Esophagus muscularis mucosa (tissue), 4 donors: Measurements from ENCODE around the gene MAPK1IP1L. TPM values are rescaled to one million over a fixed set of nuclear protein-coding genes. Genes with fewer than 3 reads are reported as not detected.
A peak's percentile ranks its signal among the peaks of the same experiment; 100 is the strongest.

Experiments used
- DNase-seq: peaks from one replicate; pipeline ENCODE4 v3.0.0-alpha.2; 2017; ENCODE audit errors: extremely low spot score
- H3K27ac ChIP-seq, 4 donors: fragments of 200-600 bp; sonication (generic); replicated peaks in 1 of 4; 1 replicate in 3 of 4; 2 replicates in 1 of 4; pipeline ENCODE4 v1.5.1; 2016 to 2019; ENCODE audit warnings: mild to moderate bottlenecking in 1 of 4
- H3K27me3 ChIP-seq, 4 donors: fragments of 200-600 bp; sonication (generic); one replicate each; pipeline versions ENCODE4 v1.5.1 to v1.6.0; 2016 to 2019
- H3K36me3 ChIP-seq, 4 donors: fragments of 200-600 bp; sonication (generic); one replicate each; pipeline ENCODE4 v1.5.1; 2016 to 2019
- H3K4me1 ChIP-seq, 4 donors: fragments of 200-600 bp; sonication (generic); one replicate each; pipeline ENCODE4 v1.5.1; 2016 to 2019
- H3K4me3 ChIP-seq, 4 donors: fragments of 200-600 bp; sonication (generic); 1 replicate in 2 of 4; 2 replicates in 2 of 4; pipeline ENCODE4 v1.5.1; 2016 to 2019; ENCODE audit warnings: mild to moderate bottlenecking in 4 of 4, moderate library complexity in 1 of 4
- H3K9me3 ChIP-seq, 4 donors: fragments of 200-600 bp; sonication (generic); 1 replicate in 3 of 4; 2 replicates in 1 of 4; pipeline ENCODE4 v1.5.1; 2016 to 2019
- CTCF ChIP-seq, 3 experiments: fragments of 200-600 bp in 2 of 3; fragments of 450-650 bp in 1 of 3; sonication (generic) in 2 of 3; IDR thresholded peaks; one replicate each; pipeline ENCODE4 v1.5.1; 2017 to 2019; ENCODE audit warnings: antibody characterized with exemption in 3 of 3, mild to moderate bottlenecking in 2 of 3, moderate library complexity in 1 of 3
- EP300 ChIP-seq: sonication (generic); formaldehyde crosslinking; IDR thresholded peaks from one replicate; pipeline ENCODE4 v1.6.1; 2017; ENCODE audit warnings: antibody characterized with exemption
- POLR2A ChIP-seq: fragments of 450-650 bp; IDR thresholded peaks from one replicate; pipeline ENCODE4 v1.6.1; 2017; ENCODE audit warnings: antibody characterized with exemption, moderate library complexity, mild to moderate bottlenecking, low read depth
- POLR2AphosphoS5 ChIP-seq, 2 donors: sonication (generic); formaldehyde crosslinking; IDR thresholded peaks; one replicate each; pipeline ENCODE4 v1.6.1; 2017; ENCODE audit warnings: antibody characterized with exemption in 2 of 2
- WGBS: methylation state at CpG from one replicate; pipeline ENCODE4 v1.1.5; 2018; 5-methylcytosine and 5-hydroxymethylcytosine counted together
- intact Hi-C: fragments of 100-400 bp; cut with DNase I; formaldehyde crosslinking; loops from one replicate; pipeline ENCODE4 v1.15.1; 2023
- total RNA-seq, 4 donors: library from RNA; depleted of rRNA; stranded (reverse); fragments of >200 nt; gene quantifications; one replicate each; pipeline versions ENCODE4 v1.1.0 to v1.2.1, GENCODE V29; 2016

Gene MAPK1IP1L
- total RNA-seq, 4 donors from 2014 or later = 36.5 to 95.4 (median 61.0) TPM

- TF ChIP-seq CTCF (IDR thresholded peaks at IDR 0.05) = no peak
- no peak for TF ChIP-seq POLR2AphosphoS5 (IDR thresholded peaks at IDR 0.05)
- no peak for TF ChIP-seq EP300
- TF ChIP-seq POLR2A = no peak
- Histone ChIP-seq H3K4me3 (no peak overlapping the region), H3K27ac (peak overlapping the region; percentile 82 to 93 (median 88)), H3K27me3 (no peaks in the 10 kb centered on the region), H3K9me3 (no peaks in the 10 kb centered on the region), H3K36me3 (no peaks in the 10 kb centered on the region), H3K4me1 (peaks cover 75 to 94% (median 86%) of the 10 kb centered on the region in 4 donors)
- intact Hi-C loops = no loop called here
- 91% methylated on average over 6 of the region's 6 CpGs for WGBS
- DNase-seq = no peak
These were observed 52.8 kb downstream of the MAPK1IP1L start for GRCh38 chr14:55103971-55104954.

GRCh38 chr14:55105991-55106390 is 54.5 kb downstream of the MAPK1IP1L start:
- intact Hi-C loops = no loop called here
- no peaks in the 10 kb centered on the region for H3K36me3 ChIP-seq
- no peaks in the 10 kb centered on the region for H3K27me3 ChIP-seq
- no peaks in the 10 kb centered on the region for H3K9me3 ChIP-seq
- no peak for DNase-seq
- H3K4me1 ChIP-seq = peaks cover 75 to 79% (median 77%) of the 10 kb centered on the region in 4 donors
- H3K4me3 ChIP-seq = no peak overlapping the region
- WGBS = 93% methylated on average over 7 of the region's 7 CpGs
- TF ChIP-seq EP300 = no peak
- TF ChIP-seq POLR2A = no peak
- no peak for TF ChIP-seq CTCF (IDR thresholded peaks at IDR 0.05)
- no peak for TF ChIP-seq POLR2AphosphoS5 (IDR thresholded peaks at IDR 0.05)
- H3K27ac ChIP-seq = peak overlapping the region; percentile 82 to 93 (median 88)

- WGBS = 13% methylated on average over 13 of the region's 19 CpGs
- Histone ChIP-seq H3K4me3 (peak overlapping the region in 2 of 4 donors; percentile 1 to 20), H3K27ac (peak overlapping the region; percentile 87 to 93 (median 88)), H3K27me3 (no peaks in the 10 kb centered on the region), H3K9me3 (no peaks in the 10 kb centered on the region), H3K4me1 (peaks cover 58 to 59% (median 58%) of the 10 kb centered on the region in 4 donors), H3K36me3 (no peaks in the 10 kb centered on the region)
- peak; percentile 96 for DNase-seq
- no peak for TF ChIP-seq EP300
- TF ChIP-seq CTCF (IDR thresholded peaks at IDR 0.05) = no peak
- peak; percentile 77 to 94 for TF ChIP-seq POLR2AphosphoS5 (IDR thresholded peaks at IDR 0.05)
- peak; percentile 23 for TF ChIP-seq POLR2A
- intact Hi-C loops = no loop called here
These were observed 56.5 kb downstream of the MAPK1IP1L start for GRCh38 chr14:55107766-55108554.

GRCh38 chr14:55109836-55110235 is 58.4 kb downstream of the MAPK1IP1L start:
- WGBS = 100% methylated on average over 1 of the region's 1 CpG
- Histone ChIP-seq H3K27ac (no peak overlapping the region), H3K4me3 (no peak overlapping the region), H3K4me1 (peaks cover 40 to 42% (median 41%) of the 10 kb centered on the region in 4 donors), H3K9me3 (no peaks in the 10 kb centered on the region), H3K36me3 (no peaks in the 10 kb centered on the region), H3K27me3 (no peaks in the 10 kb centered on the region)
- intact Hi-C loops = no loop called here
- TF ChIP-seq POLR2AphosphoS5 (IDR thresholded peaks at IDR 0.05) (no peak), CTCF (IDR thresholded peaks at IDR 0.05) (no peak), EP300 (no peak), POLR2A (no peak)
- no peak for DNase-seq
